ENCODE measurements around the gene FTO. TPM values are rescaled to one million over a fixed set of nuclear protein-coding genes. Genes with fewer than 3 reads are reported as not detected.

FTO gene
- total and polyA plus RNA-seq, 2 of the 8 experiments (the other 6 are each of a cell fraction or from before 2014, with no cell fraction given): 34.5 to 59.8 TPM

DNA sequence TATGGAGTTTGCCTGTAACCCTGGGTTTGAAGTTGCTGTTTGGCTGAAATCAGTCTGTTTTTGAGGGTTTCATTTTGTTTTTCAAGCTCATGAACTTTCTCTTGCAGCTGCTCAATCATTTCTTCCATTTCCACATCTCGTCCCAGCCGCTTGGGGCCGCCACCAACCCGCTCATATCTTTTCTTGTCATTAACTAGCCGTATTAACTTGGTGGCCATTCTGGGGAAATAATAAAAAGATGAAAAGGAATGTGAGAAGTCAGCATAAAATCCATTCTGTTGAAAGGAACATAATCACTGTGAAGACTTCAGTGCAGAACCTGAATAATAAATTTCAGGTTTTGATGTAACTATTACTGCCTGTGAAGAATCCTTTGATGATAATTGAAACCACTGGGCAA is 11.8 kb upstream of the FTO start:
- Histone ChIP-seq H3K4me2 (ENCODE audit: insufficient read depth in 1 of 2, low read depth in 2 of 2, low read length in 2 of 2) (no peak overlapping the region), H3K4me1 (replicated peaks in 1 of 4; ENCODE audit: control insufficient read depth in 3 of 4, insufficient read depth in 4 of 4, low read length in 3 of 4) (no peaks in the 10 kb centered on the region), H4K91ac (replicated peaks; ENCODE audit: insufficient read length, low read length) (no peak overlapping the region), H4K20me1 (replicated peaks in 1 of 2; ENCODE audit: control insufficient read depth in 1 of 2, insufficient read depth in 2 of 2, low read length in 2 of 2) (no peaks in the 10 kb centered on the region), H2BK20ac (ENCODE audit: low read length) (no peak overlapping the region), H3K14ac (ENCODE audit: insufficient read length) (no peak overlapping the region), H2BK5ac (ENCODE audit: low read depth, low read length) (no peak overlapping the region), H3K36me3 (ENCODE audit: control insufficient read depth in 2 of 4, insufficient read depth in 4 of 4, low read length in 3 of 4) (peaks cover 0 to 15% (median 2%) of the 10 kb centered on the region in 4 experiments; a peak in 2 of 8 replicates), H3K9me3 (ENCODE audit: insufficient read depth in 2 of 2, low read depth in 1 of 2, low read length in 1 of 2) (peaks cover 0 to 5% of the 10 kb centered on the region in 2 experiments; a peak in 1 of 4 replicates), H3K79me1 (ENCODE audit: low read depth, low read length) (no peaks in the 10 kb centered on the region), H3K79me2 (ENCODE audit: control insufficient read depth in 1 of 2, insufficient read depth in 2 of 2, low read length in 2 of 2) (no peaks in the 10 kb centered on the region), H2BK15ac (ENCODE audit: low read length) (no peak overlapping the region), H2AFZ (ENCODE audit: low read length) (no peak overlapping the region), H2AK5ac (ENCODE audit: low read depth, low read length) (no peak overlapping the region), H4K8ac (ENCODE audit: extremely low read depth, insufficient read depth, low read length) (no peak overlapping the region), H3K27ac (ENCODE audit: low read depth, low read length) (no peak overlapping the region), H3K4ac (replicated peaks; ENCODE audit: insufficient read length, low read depth, low read length) (no peak overlapping the region), H3K4me3 (ENCODE audit: extremely low read depth in 1 of 4, insufficient read depth in 2 of 4, low read depth in 3 of 4, low read length in 4 of 4) (no peak overlapping the region), H3K23ac (ENCODE audit: insufficient read length) (no peak overlapping the region), H3K18ac (ENCODE audit: extremely low read depth, low read length) (no peak overlapping the region), H3K27me3 (replicated peaks in 1 of 4; ENCODE audit: control insufficient read depth in 3 of 4, extremely low read depth in 1 of 4, insufficient read depth in 3 of 4, low read length in 3 of 4) (no peaks in the 10 kb centered on the region), H3K9ac (replicated peaks in 1 of 4; ENCODE audit: extremely low read depth in 1 of 4, low read depth in 3 of 4, low read length in 3 of 4) (no peak overlapping the region), H2BK12ac (ENCODE audit: low read depth, low read length) (no peak overlapping the region), H2BK120ac (replicated peaks; ENCODE audit: low read depth, low read length) (no peak overlapping the region), H4K5ac (ENCODE audit: insufficient read length, low read depth, low read length) (no peak overlapping the region), H3K23me2 (ENCODE audit: low read depth, low read length) (no peaks in the 10 kb centered on the region), H3K56ac (replicated peaks; ENCODE audit: insufficient read length, low read depth, low read length) (no peak overlapping the region)
- no peak for TF ChIP-seq SUZ12 (IDR thresholded peaks at IDR 0.05; ENCODE audit: low read length)
- no peak for TF ChIP-seq RBBP5 (IDR thresholded peaks at IDR 0.05; ENCODE audit: borderline replicate concordance, low read depth, low read length)
- TF ChIP-seq KDM5A (IDR thresholded peaks at IDR 0.05; ENCODE audit: low read length): no peak
- peak; percentile 60 to 70 for TF ChIP-seq RAD21 (IDR thresholded peaks at IDR 0.05 in 1 of 2, conservative IDR thresholded peaks at IDR 0.05 in 1 of 2; ENCODE audit: low read depth in 2 of 2, low read length in 2 of 2)
- TF ChIP-seq, protein P1, sequence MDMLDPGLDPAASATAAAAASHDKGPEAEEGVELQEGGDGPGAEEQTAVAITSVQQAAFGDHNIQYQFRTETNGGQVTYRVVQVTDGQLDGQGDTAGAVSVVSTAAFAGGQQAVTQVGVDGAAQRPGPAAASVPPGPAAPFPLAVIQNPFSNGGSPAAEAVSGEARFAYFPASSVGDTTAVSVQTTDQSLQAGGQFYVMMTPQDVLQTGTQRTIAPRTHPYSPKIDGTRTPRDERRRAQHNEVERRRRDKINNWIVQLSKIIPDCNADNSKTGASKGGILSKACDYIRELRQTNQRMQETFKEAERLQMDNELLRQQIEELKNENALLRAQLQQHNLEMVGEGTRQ (IDR thresholded peaks at IDR 0.05; ENCODE audit: low read length): no peak
- TF ChIP-seq, protein P2, sequence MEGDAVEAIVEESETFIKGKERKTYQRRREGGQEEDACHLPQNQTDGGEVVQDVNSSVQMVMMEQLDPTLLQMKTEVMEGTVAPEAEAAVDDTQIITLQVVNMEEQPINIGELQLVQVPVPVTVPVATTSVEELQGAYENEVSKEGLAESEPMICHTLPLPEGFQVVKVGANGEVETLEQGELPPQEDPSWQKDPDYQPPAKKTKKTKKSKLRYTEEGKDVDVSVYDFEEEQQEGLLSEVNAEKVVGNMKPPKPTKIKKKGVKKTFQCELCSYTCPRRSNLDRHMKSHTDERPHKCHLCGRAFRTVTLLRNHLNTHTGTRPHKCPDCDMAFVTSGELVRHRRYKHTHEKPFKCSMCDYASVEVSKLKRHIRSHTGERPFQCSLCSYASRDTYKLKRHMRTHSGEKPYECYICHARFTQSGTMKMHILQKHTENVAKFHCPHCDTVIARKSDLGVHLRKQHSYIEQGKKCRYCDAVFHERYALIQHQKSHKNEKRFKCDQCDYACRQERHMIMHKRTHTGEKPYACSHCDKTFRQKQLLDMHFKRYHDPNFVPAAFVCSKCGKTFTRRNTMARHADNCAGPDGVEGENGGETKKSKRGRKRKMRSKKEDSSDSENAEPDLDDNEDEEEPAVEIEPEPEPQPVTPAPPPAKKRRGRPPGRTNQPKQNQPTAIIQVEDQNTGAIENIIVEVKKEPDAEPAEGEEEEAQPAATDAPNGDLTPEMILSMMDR (IDR thresholded peaks at IDR 0.05; ENCODE audit: control extremely low read depth in 1 of 3, insufficient read depth in 1 of 3, low read depth in 1 of 3, low read length in 3 of 3): peak; percentile 30 to 52 (median 39); a peak in 3 of 4 replicates
- no peak for TF ChIP-seq CBX8 (IDR thresholded peaks at IDR 0.05; ENCODE audit: borderline replicate concordance, low read depth, low read length)
- CTCF ChIA-PET (ENCODE audit: partially characterized antibody): interaction anchor here (0.7 to 2.0 kb wide), 8 partner anchors 13 to 1430 kb away, joined by 3 to 6 read pairs (median 4); no protein-coding TSS in a partner anchor
- 65% methylated on average over 5 of the region's 5 CpGs; no CpG with 5 or more reads in 1 of the 2 experiments for WGBS, 2 experiments (ENCODE audit: extremely low coverage in 1 of 2, insufficient coverage in 1 of 2, insufficient read length in 1 of 2, insufficient replicate concordance in 2 of 2, low coverage in 1 of 2, low lambda C conversion rate in 2 of 2, missing lambda C conversion rate in 1 of 2)
- POLR2A ChIA-PET (ENCODE audit: partially characterized antibody): no interaction called here
- FAIRE-seq: no peak
- DNase-seq (ENCODE audit: low read depth in 1 of 2, low spot score in 2 of 2): peak in 1 of 2 experiments; percentile 54

Data from H1 (cell line).